Tibial nerve (tissue), 3 donors: ENCODE results near the gene GRIK5.

Experiments used
- CTCF ChIP-seq, 5 experiments: fragments of 200-600 bp in 3 of 5; fragments of 450-650 bp in 2 of 5; sonication (generic) in 3 of 5; IDR thresholded peaks; one replicate each; pipeline ENCODE4 v1.5.1; 2016 to 2019; ENCODE audit warnings: antibody characterized with exemption in 5 of 5, mild to moderate bottlenecking in 3 of 5, moderate library complexity in 2 of 5
- POLR2A ChIP-seq, 2 donors: fragments of 450-650 bp; IDR thresholded peaks; one replicate each; pipeline ENCODE4 v1.6.1; 2017; ENCODE audit warnings: antibody characterized with exemption in 2 of 2, mild to moderate bottlenecking in 2 of 2, moderate library complexity in 2 of 2

DNA sequence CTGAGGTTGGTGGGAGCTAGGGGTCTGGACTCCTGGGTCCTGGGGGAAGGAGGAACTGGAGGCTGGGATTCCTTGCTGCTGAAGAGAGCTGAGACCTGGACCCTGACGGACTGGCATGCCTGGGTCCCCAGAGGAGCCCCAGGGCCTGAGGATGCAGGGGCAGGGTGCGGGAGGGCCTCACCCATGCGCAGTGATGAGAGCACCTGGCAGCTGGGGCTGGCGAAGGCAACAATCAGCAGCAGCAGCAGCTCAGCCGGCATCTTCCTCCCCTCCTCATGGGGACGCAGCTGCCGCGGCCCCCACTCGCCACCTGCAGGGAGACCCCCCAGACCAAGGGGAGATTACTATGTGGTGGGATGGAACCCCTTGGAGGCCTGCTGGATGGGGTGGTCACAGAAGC is 4.5 kb downstream of the GRIK5 start:
- no peak for TF ChIP-seq CTCF (IDR thresholded peaks at IDR 0.05)
- no peak for TF ChIP-seq POLR2A (IDR thresholded peaks at IDR 0.05)
